H1 (cell line): ENCODE measurements around the gene FMNL2. TPM values are rescaled to one million over a fixed set of nuclear protein-coding genes. Genes with fewer than 3 reads are reported as not detected.

ENCODE experiments used
- BACH1 ChIP-seq: IDR thresholded peaks from 2 replicates; pipeline ENCODE4 v1.6.1; 2012; ENCODE audit warnings: low read length, improper control_type of control experiment
- RAD21 ChIP-seq, 2 experiments: IDR thresholded peaks in 1 of 2; conservative IDR thresholded peaks in 1 of 2; 2 replicates each; pipeline ENCODE4 v1.6.1; 2011; ENCODE audit warnings: low read depth in 2 of 2, low read length in 2 of 2, improper control_type of control experiment in 1 of 2, inconsistent platforms in 1 of 2, mild to moderate bottlenecking in 1 of 2, moderate library complexity in 1 of 2
- TAF1 ChIP-seq: IDR thresholded peaks from 2 replicates; pipeline ENCODE4 v1.6.1; 2011; ENCODE audit warnings: mild to moderate bottlenecking, low read depth, low read length
- YY1 ChIP-seq: IDR thresholded peaks from 2 replicates; pipeline ENCODE4 v1.6.1; 2011; ENCODE audit warnings: low read depth, mild to moderate bottlenecking, low read length
- ZNF274 ChIP-seq: IDR thresholded peaks from 2 replicates; pipeline ENCODE4 v1.7.0; 2012; ENCODE audit warnings: low read length, borderline replicate concordance; ENCODE audit errors: extremely low read depth
- polyA plus RNA-seq, 7 experiments: library from polyadenylated mRNA; depleted of rRNA in 3 of 7; stranded (reverse) in 5 of 7; unstranded in 2 of 7; fragments of >200 nt in 5 of 7; fragments of 200-250 nt in 2 of 7; gene quantifications; 1 replicate in 5 of 7; 2 replicates in 1 of 7; 4 replicates in 1 of 7; pipeline versions ENCODE4 v1.2.1 to v1.2.3, GENCODE V29; 2011 to 2013; ENCODE audit warnings: missing spikeins in 2 of 7, mixed read lengths in 2 of 7
- total RNA-seq: library from RNA; stranded (reverse); fragmentation: NEBNext Ultra II Directional; extraction: Animal tissue kit (Norgen Biotek cat#: 25700); gene quantifications from 2 replicates; pipeline ENCODE4 v1.2.1, GENCODE V29; 2021
- TF ChIP-seq, protein P1 (sequence below): IDR thresholded peaks from 2 replicates; pipeline ENCODE4 v1.6.1; 2011; ENCODE audit warnings: low read length, improper control_type of control experiment

The FMNL2 gene
- total and polyA plus RNA-seq, 2 of the 8 experiments (the other 6 are each of a cell fraction or from before 2014, with no cell fraction given) = 15.5 to 45.1 TPM

- TF ChIP-seq, protein P1, sequence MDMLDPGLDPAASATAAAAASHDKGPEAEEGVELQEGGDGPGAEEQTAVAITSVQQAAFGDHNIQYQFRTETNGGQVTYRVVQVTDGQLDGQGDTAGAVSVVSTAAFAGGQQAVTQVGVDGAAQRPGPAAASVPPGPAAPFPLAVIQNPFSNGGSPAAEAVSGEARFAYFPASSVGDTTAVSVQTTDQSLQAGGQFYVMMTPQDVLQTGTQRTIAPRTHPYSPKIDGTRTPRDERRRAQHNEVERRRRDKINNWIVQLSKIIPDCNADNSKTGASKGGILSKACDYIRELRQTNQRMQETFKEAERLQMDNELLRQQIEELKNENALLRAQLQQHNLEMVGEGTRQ = no peak
- TF ChIP-seq YY1 (no peak), BACH1 (no peak), RAD21 (IDR thresholded peaks at IDR 0.05 in 1 of 2, conservative IDR thresholded peaks at IDR 0.05 in 1 of 2; ENCODE audit: low read depth in 2 of 2, low read length in 2 of 2) (no peak), TAF1 (no peak), ZNF274 (no peak)
These were observed 61.1 kb downstream of the FMNL2 start (continued) for GRCh38 chr2:152396051-152396511.
